ENCODE data around the gene UROC1.

UROC1 gene

GRCh38 chr3:126493739-126494138 lies 23.8 kb downstream of the UROC1 start:
- no peak for DNase-seq (ENCODE audit: extremely low read depth, low read depth)
- TF ChIP-seq, protein P1, sequence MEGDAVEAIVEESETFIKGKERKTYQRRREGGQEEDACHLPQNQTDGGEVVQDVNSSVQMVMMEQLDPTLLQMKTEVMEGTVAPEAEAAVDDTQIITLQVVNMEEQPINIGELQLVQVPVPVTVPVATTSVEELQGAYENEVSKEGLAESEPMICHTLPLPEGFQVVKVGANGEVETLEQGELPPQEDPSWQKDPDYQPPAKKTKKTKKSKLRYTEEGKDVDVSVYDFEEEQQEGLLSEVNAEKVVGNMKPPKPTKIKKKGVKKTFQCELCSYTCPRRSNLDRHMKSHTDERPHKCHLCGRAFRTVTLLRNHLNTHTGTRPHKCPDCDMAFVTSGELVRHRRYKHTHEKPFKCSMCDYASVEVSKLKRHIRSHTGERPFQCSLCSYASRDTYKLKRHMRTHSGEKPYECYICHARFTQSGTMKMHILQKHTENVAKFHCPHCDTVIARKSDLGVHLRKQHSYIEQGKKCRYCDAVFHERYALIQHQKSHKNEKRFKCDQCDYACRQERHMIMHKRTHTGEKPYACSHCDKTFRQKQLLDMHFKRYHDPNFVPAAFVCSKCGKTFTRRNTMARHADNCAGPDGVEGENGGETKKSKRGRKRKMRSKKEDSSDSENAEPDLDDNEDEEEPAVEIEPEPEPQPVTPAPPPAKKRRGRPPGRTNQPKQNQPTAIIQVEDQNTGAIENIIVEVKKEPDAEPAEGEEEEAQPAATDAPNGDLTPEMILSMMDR (IDR thresholded peaks at IDR 0.05; ENCODE audit: low read depth, low read length) = no peak

- TF ChIP-seq, protein P1 (IDR thresholded peaks at IDR 0.05; ENCODE audit: low read depth, low read length) = no peak
- no peak for DNase-seq (ENCODE audit: extremely low read depth, low read depth)
Observed at GRCh38 chr3:126493051-126493450, 24.5 kb downstream of the UROC1 start.

DNA sequence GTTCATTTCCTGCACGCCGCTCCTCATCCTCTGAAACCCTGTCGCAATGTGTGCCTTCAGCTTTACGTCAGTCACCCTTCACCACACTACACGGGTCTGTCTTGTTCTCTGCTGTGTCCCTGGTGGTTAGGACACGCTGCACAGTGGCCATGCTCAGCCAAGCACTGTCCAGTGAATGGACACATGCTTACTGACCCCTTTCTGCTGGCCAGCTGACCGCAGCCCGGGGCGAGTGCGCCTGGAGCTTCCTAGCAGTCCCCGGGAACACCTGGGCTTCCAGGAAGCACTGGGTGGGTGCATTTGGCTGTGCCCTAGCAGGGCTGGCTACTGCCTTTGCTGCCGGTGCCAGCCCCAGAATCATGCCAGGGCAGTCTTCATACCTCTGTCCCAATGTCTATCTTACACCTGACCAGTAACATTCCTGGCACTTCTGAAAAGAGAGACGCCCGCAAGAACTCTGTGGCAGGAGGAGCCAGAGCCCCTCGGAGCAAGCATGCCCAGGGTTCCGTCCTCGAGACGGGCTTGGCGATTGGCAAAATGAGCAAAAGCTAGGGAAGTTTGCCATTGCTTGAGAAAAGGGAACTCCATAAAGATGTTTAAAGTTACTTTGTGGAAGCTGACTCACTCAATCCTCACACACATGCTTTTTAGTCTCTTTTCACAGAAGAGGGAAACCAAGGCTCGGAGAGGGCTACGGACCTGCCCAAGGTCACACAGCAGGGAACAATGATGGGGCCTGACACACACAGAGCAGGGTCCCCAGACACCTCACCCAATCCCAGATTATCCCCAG lies 26.2 kb downstream of the UROC1 start:
- DNase-seq (ENCODE audit: extremely low read depth, low read depth) = no peak
- TF ChIP-seq, protein P1 (IDR thresholded peaks at IDR 0.05; ENCODE audit: low read depth, low read length) = no peak

- TF ChIP-seq, protein P1 (IDR thresholded peaks at IDR 0.05; ENCODE audit: low read depth, low read length) = no peak
- no peak for DNase-seq (ENCODE audit: extremely low read depth, low read depth)
Observed at GRCh38 chr3:126490619-126491018, 27.0 kb downstream of the UROC1 start.

- TF ChIP-seq, protein P1 (IDR thresholded peaks at IDR 0.05; ENCODE audit: low read depth, low read length) = no peak
- no peak for DNase-seq (ENCODE audit: extremely low read depth, low read depth)
Observed at GRCh38 chr3:126488886-126489569, 28.5 kb downstream of the UROC1 start.

DNA sequence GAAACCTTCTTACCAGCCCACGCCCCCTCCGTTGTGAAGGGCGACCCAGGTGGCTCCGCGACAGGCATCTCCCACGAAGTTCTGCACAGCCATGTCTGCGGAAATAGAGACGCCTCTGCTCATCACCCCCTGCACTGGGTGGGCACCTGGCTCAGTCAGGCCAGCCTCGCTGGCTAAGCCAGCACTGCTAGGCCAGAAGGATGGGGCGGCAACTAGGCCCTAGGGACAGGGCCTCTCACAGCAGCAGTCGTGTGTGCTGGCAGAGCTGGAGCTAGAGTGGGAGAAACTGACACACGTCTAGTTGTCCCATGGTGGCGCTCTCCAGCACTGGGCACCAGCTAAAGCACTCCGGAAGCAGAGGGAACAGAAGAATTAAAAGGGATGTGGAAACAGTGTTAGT lies 29.4 kb downstream of the UROC1 start:
- TF ChIP-seq, protein P1 (IDR thresholded peaks at IDR 0.05; ENCODE audit: low read depth, low read length) = no peak
- no peak for DNase-seq (ENCODE audit: extremely low read depth, low read depth)

GRCh38 chr3:126487151-126487771 lies 30.3 kb downstream of the UROC1 start:
- TF ChIP-seq, protein P1 (IDR thresholded peaks at IDR 0.05; ENCODE audit: low read depth, low read length) = peak; percentile 5; the same call in 1 of the 2 replicates
- DNase-seq (ENCODE audit: extremely low read depth, low read depth) = no peak

Measured in AG09319 (cell line).